Hepatocyte (in vitro differentiated cells): ENCODE measurements around the gene LRMDA. TPM values are rescaled to one million over a fixed set of nuclear protein-coding genes. Genes with fewer than 3 reads are reported as not detected.

Experiments used
- DNase-seq: peaks from one replicate; pipeline ENCODE4 v3.0.0-alpha.2; 2016; ENCODE audit warnings: low spot score
- H2AFZ ChIP-seq: fragments of 200-600 bp; sonication (generic); 2 replicates; pipeline ENCODE4 v1.6.0; 2016; ENCODE audit warnings: antibody characterized with exemption, mild to moderate bottlenecking
- H3K27ac ChIP-seq: fragments of 200-600 bp; sonication (generic); 2 replicates; pipeline ENCODE4 v1.5.1; 2016; ENCODE audit warnings: mild to moderate bottlenecking
- H3K27me3 ChIP-seq: fragments of 200-600 bp; sonication (generic); 2 replicates; pipeline ENCODE4 v1.6.1; 2016
- H3K36me3 ChIP-seq: fragments of 200-600 bp; sonication (generic); replicated peaks from 2 replicates; pipeline ENCODE4 v1.5.1; 2016; ENCODE audit warnings: low read depth; ENCODE audit not compliant: insufficient read depth
- H3K4me1 ChIP-seq: fragments of 200-600 bp; sonication (generic); 2 replicates; pipeline ENCODE4 v1.5.1; 2016; ENCODE audit warnings: mild to moderate bottlenecking, moderate library complexity; ENCODE audit not compliant: insufficient read depth
- H3K4me2 ChIP-seq: fragments of 200-600 bp; sonication (generic); 2 replicates; pipeline ENCODE4 v1.6.0; 2016
- H3K4me3 ChIP-seq: fragments of 200-600 bp; sonication (generic); 2 replicates; pipeline ENCODE4 v1.5.1; 2016; ENCODE audit warnings: mild to moderate bottlenecking
- H3K79me2 ChIP-seq: fragments of 200-600 bp; sonication (generic); 2 replicates; pipeline ENCODE4 v1.6.0; 2017; ENCODE audit warnings: mild to moderate bottlenecking
- H3K9me2 ChIP-seq: fragments of 200-600 bp; sonication (generic); replicated peaks from 2 replicates; pipeline ENCODE4 v1.6.0; 2017; ENCODE audit warnings: mild to moderate bottlenecking; ENCODE audit not compliant: insufficient read depth
- H3K9me3 ChIP-seq: fragments of 200-600 bp; sonication (generic); 2 replicates; pipeline ENCODE4 v1.5.1; 2016; ENCODE audit warnings: low read depth, mild to moderate bottlenecking
- H4K20me1 ChIP-seq: fragments of 200-600 bp; sonication (generic); 2 replicates; pipeline ENCODE4 v1.6.0; 2016; ENCODE audit warnings: mild to moderate bottlenecking; ENCODE audit not compliant: insufficient read depth, poor library complexity, severe bottlenecking
- EZH2 ChIP-seq: fragments of 200-600 bp; sonication (generic); IDR thresholded peaks from 2 replicates; pipeline ENCODE4 v1.6.1; 2016; ENCODE audit warnings: antibody characterized with exemption, mild to moderate bottlenecking, borderline replicate concordance
- EZH2phosphoT487 ChIP-seq: fragments of 200-600 bp; sonication (generic); IDR thresholded peaks from one replicate; pipeline ENCODE4 v1.6.1; 2018; ENCODE audit warnings: antibody characterized with exemption, mild to moderate bottlenecking, low read depth, moderate library complexity; ENCODE audit not compliant: unreplicated experiment, severe bottlenecking
- WGBS: methylation state at CpG from one replicate; pipeline ENCODE4 v1.1.6; 2016; ENCODE audit warnings: low lambda C conversion rate; ENCODE audit errors: missing lambda C conversion rate; 5-methylcytosine and 5-hydroxymethylcytosine counted together
- polyA plus RNA-seq: library from polyadenylated mRNA; unstranded; fragments of >200 nt; fragmentation: Nextera tagmentation; extraction: Ambion mirVana; gene quantifications from 2 replicates; pipeline ENCODE4 v1.2.1, GENCODE V29; 2016
- total RNA-seq: library from RNA; depleted of rRNA; stranded (reverse); fragments of >200 nt; gene quantifications from 2 replicates; pipeline ENCODE4 v1.2.3, GENCODE V29; 2014
- TF ChIP-seq, protein P1 (sequence below): fragments of 200-600 bp; sonication (generic); IDR thresholded peaks from 2 replicates; pipeline ENCODE4 v1.5.1; 2016; ENCODE audit warnings: antibody characterized with exemption, mild to moderate bottlenecking; ENCODE audit not compliant: poor library complexity

Gene LRMDA
- total and polyA plus RNA-seq, 2 experiments from 2014 or later, result 5.6 to 15.7 TPM

DNA sequence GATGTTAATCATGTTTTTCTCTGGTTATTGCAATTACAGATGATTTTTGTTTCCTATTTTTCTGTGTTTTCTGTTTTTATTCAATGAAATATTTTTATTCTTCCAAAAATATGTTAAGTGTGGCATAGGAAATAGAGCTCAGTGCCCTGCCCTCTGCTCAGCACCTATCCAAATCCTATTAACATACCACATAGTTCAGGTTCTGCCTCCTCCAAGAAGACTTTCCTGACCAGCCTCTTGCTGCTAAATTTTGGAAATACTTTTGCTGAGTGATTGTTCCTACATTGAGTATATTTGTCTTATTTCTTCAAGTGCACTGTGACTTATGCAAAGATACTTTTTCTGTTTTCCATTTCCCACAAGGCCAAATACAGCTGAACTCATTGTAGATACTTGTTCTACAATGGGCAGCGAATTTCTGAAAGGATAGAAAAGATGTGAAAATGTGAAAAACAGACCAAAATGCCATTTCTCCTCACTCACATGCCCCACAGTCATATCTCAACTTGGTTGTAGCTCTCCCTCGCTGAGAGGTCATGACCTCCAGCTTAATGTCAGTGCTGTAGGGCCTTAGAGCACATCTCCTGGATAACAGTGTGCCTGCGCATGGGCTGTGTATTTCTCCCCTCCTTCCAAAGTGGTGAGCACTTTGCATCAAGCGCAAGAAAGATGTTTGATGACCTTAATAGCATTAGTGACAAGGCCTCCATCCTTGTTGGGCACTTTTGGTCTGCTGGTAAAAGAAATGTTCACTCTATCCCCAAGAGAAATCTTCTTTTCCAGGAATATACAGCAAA is 677.3 kb downstream of the LRMDA start:
- Histone ChIP-seq H3K27ac (no peak overlapping the region), H3K27me3 (no peaks in the 10 kb centered on the region), H3K79me2 (no peaks in the 10 kb centered on the region), H3K9me3 (no peaks in the 10 kb centered on the region), H3K4me2 (no peak overlapping the region), H3K4me1 (peaks cover 22% of the 10 kb centered on the region), H2AFZ (no peak overlapping the region), H4K20me1 (no peaks in the 10 kb centered on the region), H3K36me3 (no peaks in the 10 kb centered on the region), H3K4me3 (no peak overlapping the region), H3K9me2 (no peaks in the 10 kb centered on the region)
- no peak for DNase-seq
- TF ChIP-seq, protein P1, sequence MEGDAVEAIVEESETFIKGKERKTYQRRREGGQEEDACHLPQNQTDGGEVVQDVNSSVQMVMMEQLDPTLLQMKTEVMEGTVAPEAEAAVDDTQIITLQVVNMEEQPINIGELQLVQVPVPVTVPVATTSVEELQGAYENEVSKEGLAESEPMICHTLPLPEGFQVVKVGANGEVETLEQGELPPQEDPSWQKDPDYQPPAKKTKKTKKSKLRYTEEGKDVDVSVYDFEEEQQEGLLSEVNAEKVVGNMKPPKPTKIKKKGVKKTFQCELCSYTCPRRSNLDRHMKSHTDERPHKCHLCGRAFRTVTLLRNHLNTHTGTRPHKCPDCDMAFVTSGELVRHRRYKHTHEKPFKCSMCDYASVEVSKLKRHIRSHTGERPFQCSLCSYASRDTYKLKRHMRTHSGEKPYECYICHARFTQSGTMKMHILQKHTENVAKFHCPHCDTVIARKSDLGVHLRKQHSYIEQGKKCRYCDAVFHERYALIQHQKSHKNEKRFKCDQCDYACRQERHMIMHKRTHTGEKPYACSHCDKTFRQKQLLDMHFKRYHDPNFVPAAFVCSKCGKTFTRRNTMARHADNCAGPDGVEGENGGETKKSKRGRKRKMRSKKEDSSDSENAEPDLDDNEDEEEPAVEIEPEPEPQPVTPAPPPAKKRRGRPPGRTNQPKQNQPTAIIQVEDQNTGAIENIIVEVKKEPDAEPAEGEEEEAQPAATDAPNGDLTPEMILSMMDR, result no peak
- TF ChIP-seq EZH2phosphoT487 (no peak), EZH2 (no peak)
- 79% methylated on average over 4 of the region's 4 CpGs for WGBS

- Histone ChIP-seq H2AFZ (no peak overlapping the region), H3K27me3 (no peaks in the 10 kb centered on the region), H3K79me2 (no peaks in the 10 kb centered on the region), H3K36me3 (no peaks in the 10 kb centered on the region), H3K4me3 (no peak overlapping the region), H3K9me2 (no peaks in the 10 kb centered on the region), H3K9me3 (no peaks in the 10 kb centered on the region), H4K20me1 (no peaks in the 10 kb centered on the region), H3K4me2 (peak overlapping the region; percentile 74), H3K27ac (peak overlapping the region; percentile 66), H3K4me1 (peaks cover 44% of the 10 kb centered on the region)
- 49% methylated on average over 4 of the region's 4 CpGs for WGBS
- DNase-seq, result no peak
- TF ChIP-seq EZH2 (no peak), EZH2phosphoT487 (peak; percentile 98)
These were observed 680.0 kb downstream of the LRMDA start for GRCh38 chr10:76111404-76111803.

DNA sequence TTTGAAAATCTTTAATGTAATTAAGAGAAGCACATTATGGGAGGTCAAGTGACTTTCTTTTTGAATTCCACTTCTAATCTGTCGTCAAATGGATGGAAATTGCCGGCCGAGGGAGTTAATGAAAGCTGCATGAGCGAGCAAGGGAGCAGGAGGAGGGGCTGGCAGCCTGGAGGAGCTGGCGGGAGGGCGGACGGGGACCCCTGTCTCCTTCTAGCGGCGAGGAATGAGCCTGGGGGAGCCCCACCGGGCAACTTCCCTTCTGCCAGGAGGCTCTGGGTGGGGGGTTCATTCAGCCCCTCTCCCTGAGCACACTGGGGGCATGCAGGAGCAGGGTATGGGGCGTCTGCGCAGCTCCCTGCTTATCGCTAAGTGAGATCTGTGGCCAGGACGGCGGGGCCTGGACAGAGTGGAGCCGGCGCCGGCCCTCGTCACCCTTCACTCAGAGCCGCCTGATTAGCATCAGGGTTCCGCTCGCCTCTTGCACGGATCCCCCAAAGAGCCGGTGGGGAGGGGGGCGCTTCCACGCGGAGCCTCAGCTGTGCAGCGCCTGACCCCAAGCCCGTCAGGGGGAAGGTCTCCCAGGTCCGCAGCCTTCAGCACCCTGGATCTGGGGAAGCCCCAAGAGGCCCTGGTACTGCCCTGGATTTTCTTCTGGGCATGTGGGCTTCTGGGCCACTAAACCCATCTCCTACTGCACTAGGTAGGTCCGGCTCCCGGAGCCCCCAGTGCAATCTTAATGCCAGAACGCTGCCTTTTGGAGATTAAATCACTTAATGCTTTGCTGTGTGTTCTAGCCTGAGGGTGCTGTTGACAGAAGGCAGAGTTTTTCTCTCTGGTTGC is 680.8 kb downstream of the LRMDA start:
- Histone ChIP-seq H3K9me2 (no peaks in the 10 kb centered on the region), H3K36me3 (no peaks in the 10 kb centered on the region), H3K27ac (peak overlapping the region; percentile 66), H3K9me3 (no peaks in the 10 kb centered on the region), H2AFZ (no peak overlapping the region), H3K79me2 (no peaks in the 10 kb centered on the region), H3K27me3 (no peaks in the 10 kb centered on the region), H3K4me3 (no peak overlapping the region), H3K4me1 (peaks cover 44% of the 10 kb centered on the region), H4K20me1 (no peaks in the 10 kb centered on the region), H3K4me2 (peak overlapping the region; percentile 74)
- 14% methylated on average over 32 of the region's 33 CpGs for WGBS
- DNase-seq, result peak; percentile 41
- TF ChIP-seq EZH2, result no peak
- no peak for TF ChIP-seq EZH2phosphoT487
- TF ChIP-seq, protein P1, result no peak

DNA sequence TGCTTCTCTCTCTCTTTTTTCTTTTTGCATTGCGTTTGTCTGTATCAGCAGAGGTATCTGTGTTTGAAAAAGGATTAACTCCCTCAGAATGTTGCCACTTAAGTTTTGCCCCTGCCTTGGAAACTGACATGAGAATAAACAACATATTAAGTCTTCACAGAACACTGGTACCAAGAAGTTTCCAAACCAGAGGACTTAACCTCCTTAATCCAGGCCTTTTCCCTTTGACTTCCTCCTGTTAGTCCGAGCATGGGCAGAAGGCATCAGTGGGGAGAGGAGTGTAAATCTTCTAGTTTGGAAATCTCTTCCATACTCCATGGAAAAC is 681.4 kb downstream of the LRMDA start:
- no peaks in the 10 kb centered on the region for H3K9me2 ChIP-seq
- TF ChIP-seq EZH2 (no peak), EZH2phosphoT487 (peak; percentile 42)
- TF ChIP-seq, protein P1, result no peak
- H3K4me3 ChIP-seq, result no peak overlapping the region
- DNase-seq, result peak; percentile 41
- no peaks in the 10 kb centered on the region for H3K27me3 ChIP-seq
- no peaks in the 10 kb centered on the region for H4K20me1 ChIP-seq
- no peaks in the 10 kb centered on the region for H3K36me3 ChIP-seq
- peak overlapping the region; percentile 74 for H3K4me2 ChIP-seq
- no peak overlapping the region for H2AFZ ChIP-seq
- peak overlapping the region; percentile 66 for H3K27ac ChIP-seq
- peaks cover 44% of the 10 kb centered on the region for H3K4me1 ChIP-seq
- 29% methylated on average over 2 of the region's 2 CpGs for WGBS
- no peaks in the 10 kb centered on the region for H3K79me2 ChIP-seq
- no peaks in the 10 kb centered on the region for H3K9me3 ChIP-seq
